Breast epithelium (tissue), 3 donors: Measurements from ENCODE around the gene TNFSF13B.

Source experiments
- CTCF ChIP-seq, 3 donors: fragments of 450-650 bp; IDR thresholded peaks; one replicate each; pipeline ENCODE4 v1.5.1; 2016 to 2017; ENCODE audit warnings: antibody characterized with exemption in 3 of 3, mild to moderate bottlenecking in 3 of 3, moderate library complexity in 3 of 3
- POLR2A ChIP-seq: fragments of 450-650 bp; IDR thresholded peaks from one replicate; pipeline ENCODE4 v1.6.1; 2016; ENCODE audit warnings: antibody characterized with exemption, mild to moderate bottlenecking, moderate library complexity

- TF ChIP-seq CTCF (IDR thresholded peaks at IDR 0.05): no peak
- TF ChIP-seq POLR2A: no peak
These were observed 45.6 kb upstream of the TNFSF13B start for GRCh38 chr13:108223687-108224503.
